22Rv1 (cell line): ENCODE data around the gene MMP15.

Source experiments
- ZFX ChIP-seq: fragments of 450-650 bp; IDR thresholded peaks from 2 replicates; pipeline ENCODE4 v1.6.1; 2017; ENCODE audit warnings: antibody characterized with exemption, borderline replicate concordance
- TF ChIP-seq, protein P1 (sequence below): fragments of 450-650 bp; IDR thresholded peaks from 2 replicates; pipeline ENCODE4 v1.5.1; 2017; ENCODE audit warnings: mild to moderate bottlenecking

DNA sequence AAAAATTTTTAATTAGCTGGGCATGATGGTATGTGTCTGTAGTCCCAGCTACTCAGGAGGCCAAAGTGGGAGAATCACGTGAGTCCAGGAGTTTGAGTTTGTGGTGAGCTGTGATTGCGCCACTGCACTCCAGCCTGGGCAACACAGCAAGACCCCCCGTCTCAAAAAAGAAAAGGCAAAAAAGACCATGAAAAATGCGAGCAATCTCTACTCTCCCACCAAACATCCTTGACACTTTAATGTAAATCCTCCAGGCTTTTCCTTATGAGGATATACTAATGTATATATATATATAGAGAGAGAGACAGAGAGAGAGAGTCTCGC, 28.1 kb downstream of the MMP15 start:
- TF ChIP-seq, protein P1, sequence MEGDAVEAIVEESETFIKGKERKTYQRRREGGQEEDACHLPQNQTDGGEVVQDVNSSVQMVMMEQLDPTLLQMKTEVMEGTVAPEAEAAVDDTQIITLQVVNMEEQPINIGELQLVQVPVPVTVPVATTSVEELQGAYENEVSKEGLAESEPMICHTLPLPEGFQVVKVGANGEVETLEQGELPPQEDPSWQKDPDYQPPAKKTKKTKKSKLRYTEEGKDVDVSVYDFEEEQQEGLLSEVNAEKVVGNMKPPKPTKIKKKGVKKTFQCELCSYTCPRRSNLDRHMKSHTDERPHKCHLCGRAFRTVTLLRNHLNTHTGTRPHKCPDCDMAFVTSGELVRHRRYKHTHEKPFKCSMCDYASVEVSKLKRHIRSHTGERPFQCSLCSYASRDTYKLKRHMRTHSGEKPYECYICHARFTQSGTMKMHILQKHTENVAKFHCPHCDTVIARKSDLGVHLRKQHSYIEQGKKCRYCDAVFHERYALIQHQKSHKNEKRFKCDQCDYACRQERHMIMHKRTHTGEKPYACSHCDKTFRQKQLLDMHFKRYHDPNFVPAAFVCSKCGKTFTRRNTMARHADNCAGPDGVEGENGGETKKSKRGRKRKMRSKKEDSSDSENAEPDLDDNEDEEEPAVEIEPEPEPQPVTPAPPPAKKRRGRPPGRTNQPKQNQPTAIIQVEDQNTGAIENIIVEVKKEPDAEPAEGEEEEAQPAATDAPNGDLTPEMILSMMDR = no peak
- no peak for TF ChIP-seq ZFX
